ENCODE data around the gene LBH.

- TF ChIP-seq POLR2AphosphoS5 (IDR thresholded peaks at IDR 0.05) (no peak), POLR2A (IDR thresholded peaks at IDR 0.05) (no peak)
These were observed 36.9 kb upstream of the LBH start for GRCh38 chr2:30194421-30194820.
